Karpas-422 (cell line): Measurements from ENCODE around the gene JAK2. TPM values are rescaled to one million over a fixed set of nuclear protein-coding genes. Genes with fewer than 3 reads are reported as not detected.
A peak's percentile ranks its signal among the peaks of the same experiment; 100 is the strongest.

ENCODE experiments used
- DNase-seq: peaks from one replicate; pipeline ENCODE4 v3.0.0-alpha.2; 2015
- H2AFZ ChIP-seq: fragments of 200-600 bp; sonication (generic); 2 replicates; pipeline ENCODE4 v1.6.1; 2014; ENCODE audit warnings: antibody characterized with exemption, low read length, mixed read lengths
- H3K27ac ChIP-seq: fragments of 200-600 bp; sonication (generic); 2 replicates; pipeline ENCODE4 v1.5.1; 2014; ENCODE audit warnings: mild to moderate bottlenecking, low read length, moderate library complexity
- H3K27me3 ChIP-seq: fragments of 200-600 bp; sonication (generic); 2 replicates; pipeline ENCODE4 v1.6.1; 2014; ENCODE audit warnings: low read length, mixed read lengths
- H3K36me3 ChIP-seq: fragments of 200-600 bp; sonication (generic); 2 replicates; pipeline ENCODE4 v1.6.1; 2014; ENCODE audit warnings: low read length, mixed read lengths; ENCODE audit not compliant: insufficient read depth
- H3K4me1 ChIP-seq: fragments of 200-600 bp; sonication (generic); 2 replicates; pipeline ENCODE4 v1.6.1; 2014; ENCODE audit warnings: mild to moderate bottlenecking, low read length, mixed read lengths
- H3K4me2 ChIP-seq: fragments of 200-600 bp; sonication (generic); 2 replicates; pipeline ENCODE4 v1.6.1; 2014; ENCODE audit warnings: low read length, low read depth, mild to moderate bottlenecking; ENCODE audit not compliant: poor library complexity, severe bottlenecking
- H3K4me3 ChIP-seq: fragments of 200-600 bp; sonication (generic); 2 replicates; pipeline ENCODE4 v1.5.1; 2014; ENCODE audit warnings: mild to moderate bottlenecking, antibody characterized with exemption, low read length, mixed read lengths
- H3K79me2 ChIP-seq: fragments of 200-600 bp; sonication (generic); 2 replicates; pipeline ENCODE4 v1.6.1; 2014; ENCODE audit warnings: mild to moderate bottlenecking, low read length, mixed read lengths
- H3K9ac ChIP-seq: fragments of 200-600 bp; sonication (generic); 2 replicates; pipeline ENCODE4 v1.6.0; 2014; ENCODE audit warnings: low read length
- H3K9me2 ChIP-seq: fragments of 200-600 bp; sonication (generic), shearing (Covaris generic); replicated peaks from 2 replicates; pipeline ENCODE4 v1.6.0; 2014; ENCODE audit warnings: mild to moderate bottlenecking, low read length, moderate library complexity; ENCODE audit not compliant: insufficient read depth
- H3K9me3 ChIP-seq: fragments of 300-700, 200-600 bp; sonication (generic); 2 replicates; pipeline ENCODE4 v1.6.1; 2014; ENCODE audit warnings: low read length, mixed read lengths
- H4K20me1 ChIP-seq: fragments of 200-600 bp; sonication (generic); 2 replicates; pipeline ENCODE4 v1.6.1; 2014; ENCODE audit warnings: mild to moderate bottlenecking, antibody characterized with exemption, low read length, low read depth; ENCODE audit not compliant: insufficient read depth
- total RNA-seq: library from RNA; depleted of rRNA; stranded (reverse); fragments of >200 nt; shearing (Covaris generic); gene quantifications from 2 replicates; pipeline ENCODE4 v1.2.3, GENCODE V29; 2014; ENCODE audit warnings: low replicate concordance

JAK2 gene
- total RNA-seq, 1 experiment from 2014 or later = 9.6 TPM

DNA sequence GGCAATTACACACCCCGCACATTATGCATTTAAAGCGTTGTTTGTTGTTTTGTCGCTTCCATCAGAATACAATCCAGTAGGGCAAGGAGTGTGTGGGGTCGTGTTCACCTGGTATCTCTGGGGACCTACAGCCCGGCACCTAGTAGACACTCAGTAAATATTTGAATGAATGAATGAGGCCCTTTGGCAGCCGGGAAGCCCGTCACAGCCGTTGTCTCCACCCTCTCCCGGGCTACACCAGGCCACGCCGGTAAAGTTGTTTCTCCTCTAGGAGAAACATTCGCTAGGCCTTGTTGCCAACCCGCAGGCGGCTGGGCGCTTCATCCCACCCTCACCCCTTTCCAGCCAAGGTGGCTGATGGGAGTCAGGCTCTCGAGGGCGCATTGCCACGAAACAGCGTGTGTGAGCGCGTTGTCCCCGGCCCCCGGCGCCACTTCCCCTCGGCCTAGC is 876 bp upstream of the JAK2 start:
- Histone ChIP-seq H3K9me3 (no peaks in the 10 kb centered on the region), H3K27ac (peak overlapping the region; percentile 75), H3K4me1 (peaks cover 38% of the 10 kb centered on the region), H3K4me3 (peak overlapping the region; percentile 79), H2AFZ (peak overlapping the region; percentile 96), H3K36me3 (no peaks in the 10 kb centered on the region), H4K20me1 (no peaks in the 10 kb centered on the region), H3K9me2 (no peaks in the 10 kb centered on the region), H3K4me2 (peak overlapping the region; percentile 84), H3K27me3 (no peaks in the 10 kb centered on the region), H3K9ac (peak overlapping the region; percentile 82), H3K79me2 (peaks cover 26% of the 10 kb centered on the region)
- DNase-seq = no peak

DNA sequence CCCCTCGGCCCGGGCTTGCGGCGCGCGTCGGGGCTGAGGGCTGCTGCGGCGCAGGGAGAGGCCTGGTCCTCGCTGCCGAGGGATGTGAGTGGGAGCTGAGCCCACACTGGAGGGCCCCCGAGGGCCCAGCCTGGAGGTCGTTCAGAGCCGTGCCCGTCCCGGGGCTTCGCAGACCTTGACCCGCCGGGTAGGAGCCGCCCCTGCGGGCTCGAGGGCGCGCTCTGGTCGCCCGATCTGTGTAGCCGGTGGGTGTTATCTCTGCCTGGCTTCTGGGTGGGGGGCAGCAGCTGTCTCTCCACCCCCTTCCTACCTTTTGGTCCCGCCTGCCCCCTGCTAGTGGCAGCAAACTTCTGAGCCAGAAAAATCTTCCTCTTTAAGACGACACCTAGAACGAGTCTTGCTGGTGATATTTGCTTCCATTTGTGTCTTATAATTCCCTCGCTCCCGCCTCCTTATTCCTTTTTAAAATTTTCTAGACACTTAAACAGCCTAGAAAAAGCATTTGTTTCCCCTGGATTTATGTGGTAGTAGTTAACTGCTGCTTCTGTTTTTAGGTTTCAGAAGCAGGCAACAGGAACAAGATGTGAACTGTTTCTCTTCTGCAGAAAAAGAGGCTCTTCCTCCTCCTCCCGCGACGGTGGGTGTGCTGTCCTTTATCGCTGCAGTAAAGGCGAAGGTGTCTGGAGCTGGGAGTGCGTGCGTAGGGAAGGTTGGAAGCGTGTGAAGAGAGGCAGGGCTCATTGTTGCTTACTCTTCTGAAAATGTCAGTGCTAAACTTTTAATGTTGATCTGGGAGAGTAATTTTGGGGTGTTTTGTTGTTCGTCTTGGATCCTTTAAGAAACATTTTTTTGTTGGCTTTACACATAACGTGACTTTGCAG is 554 bp downstream of the JAK2 start:
- peaks cover 38% of the 10 kb centered on the region for H3K79me2 ChIP-seq
- peak overlapping the region; percentile 26 for H2AFZ ChIP-seq
- H3K27ac ChIP-seq = peak overlapping the region; percentile 75
- peak overlapping the region; percentile 82 for H3K9ac ChIP-seq
- no peaks in the 10 kb centered on the region for H3K9me2 ChIP-seq
- H3K9me3 ChIP-seq = no peaks in the 10 kb centered on the region
- H3K27me3 ChIP-seq = no peaks in the 10 kb centered on the region
- DNase-seq = peak; percentile 80
- no peaks in the 10 kb centered on the region for H3K36me3 ChIP-seq
- H3K4me3 ChIP-seq = peak overlapping the region; percentile 79
- H3K4me1 ChIP-seq = peaks cover 38% of the 10 kb centered on the region
- no peaks in the 10 kb centered on the region for H4K20me1 ChIP-seq
- H3K4me2 ChIP-seq = peak overlapping the region; percentile 84

DNA sequence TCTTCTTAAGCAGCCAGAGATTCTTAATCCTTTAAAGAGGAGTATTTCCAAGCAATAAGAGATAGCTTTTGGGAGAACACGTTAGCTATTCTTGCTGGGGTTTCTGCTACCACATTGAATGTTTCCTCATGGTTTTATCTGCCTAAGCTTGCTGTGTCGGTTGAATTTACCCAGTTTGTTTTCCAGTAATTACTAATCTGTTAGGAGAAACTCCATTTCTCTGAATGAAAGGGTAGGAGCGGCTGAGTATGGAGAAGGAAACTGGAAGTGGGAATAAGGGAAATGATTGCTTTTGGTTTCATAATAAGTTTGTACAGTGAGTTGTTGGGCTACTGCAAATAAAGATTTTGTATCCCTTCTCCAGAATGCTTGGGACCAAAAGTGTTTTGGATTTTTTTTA is 1.2 kb downstream of the JAK2 start:
- H3K9me2 ChIP-seq = no peaks in the 10 kb centered on the region
- peaks cover 43% of the 10 kb centered on the region for H3K79me2 ChIP-seq
- no peaks in the 10 kb centered on the region for H3K36me3 ChIP-seq
- H3K9ac ChIP-seq = peak overlapping the region; percentile 82
- peaks cover 38% of the 10 kb centered on the region for H3K4me1 ChIP-seq
- H3K27ac ChIP-seq = peak overlapping the region; percentile 75
- H3K4me3 ChIP-seq = peak overlapping the region; percentile 79
- H3K4me2 ChIP-seq = peak overlapping the region; percentile 84
- no peaks in the 10 kb centered on the region for H4K20me1 ChIP-seq
- H3K9me3 ChIP-seq = no peaks in the 10 kb centered on the region
- H3K27me3 ChIP-seq = no peaks in the 10 kb centered on the region
- DNase-seq = peak; percentile 50
- H2AFZ ChIP-seq = peak overlapping the region; percentile 26

DNA sequence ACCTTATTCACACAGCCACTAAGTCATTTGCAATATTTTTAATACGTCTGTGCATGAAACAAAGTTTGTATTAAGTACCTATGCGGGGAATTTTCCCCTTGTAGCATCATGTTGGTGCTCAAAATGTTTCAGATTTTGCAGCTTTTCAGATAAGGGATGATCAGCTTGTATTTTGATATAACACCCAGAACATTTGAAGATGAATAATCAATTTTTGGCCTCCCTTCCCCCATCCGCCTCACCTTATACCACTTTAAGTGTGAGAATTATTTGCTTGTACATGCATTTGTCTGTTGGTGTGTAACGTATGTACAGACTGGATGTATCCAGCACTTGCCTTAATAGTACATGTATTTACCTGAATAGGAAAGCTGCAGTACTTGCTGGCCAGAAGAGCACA is 1.7 kb downstream of the JAK2 start:
- peaks cover 38% of the 10 kb centered on the region for H3K4me1 ChIP-seq
- no peak for DNase-seq
- peaks cover 1% of the 10 kb centered on the region; the same call in 1 of the 2 replicates for H3K36me3 ChIP-seq
- no peaks in the 10 kb centered on the region for H3K27me3 ChIP-seq
- peaks cover 44% of the 10 kb centered on the region for H3K79me2 ChIP-seq
- H3K9ac ChIP-seq = peak overlapping the region; percentile 82
- H3K9me3 ChIP-seq = no peaks in the 10 kb centered on the region
- no peaks in the 10 kb centered on the region for H3K9me2 ChIP-seq
- peak overlapping the region; percentile 84 for H3K4me2 ChIP-seq
- H3K4me3 ChIP-seq = peak overlapping the region; percentile 79
- H3K27ac ChIP-seq = peak overlapping the region; percentile 75; the same call in 1 of the 2 replicates
- no peaks in the 10 kb centered on the region for H4K20me1 ChIP-seq
- H2AFZ ChIP-seq = no peak overlapping the region

DNA sequence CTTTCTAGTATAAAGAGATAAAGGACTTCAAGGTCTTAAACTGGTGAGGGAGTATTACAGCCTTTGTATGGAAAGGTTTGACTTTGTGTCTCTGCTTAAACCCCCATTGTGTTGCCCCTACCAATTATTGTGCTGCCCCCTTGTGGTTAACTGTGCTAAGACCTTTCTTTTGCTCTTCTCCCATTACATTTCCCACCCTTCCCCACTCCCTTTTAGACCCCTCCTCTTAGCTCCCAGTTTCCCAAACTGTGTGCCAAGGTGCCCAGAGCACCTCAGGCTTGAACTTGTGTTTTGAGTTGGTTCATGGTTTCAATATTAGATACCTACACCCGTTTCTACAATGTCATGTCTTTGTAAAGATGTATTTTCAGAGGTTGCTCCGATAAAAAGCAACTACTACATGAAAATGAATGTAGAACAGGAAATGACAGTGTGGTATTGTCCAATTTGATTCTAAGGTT is 2.9 kb downstream of the JAK2 start:
- Histone ChIP-seq H3K27ac (no peak overlapping the region), H3K4me3 (peak overlapping the region; percentile 23; the same call in 1 of the 2 replicates), H3K27me3 (no peaks in the 10 kb centered on the region), H3K4me1 (peaks cover 38% of the 10 kb centered on the region), H3K36me3 (peaks cover 7% of the 10 kb centered on the region; the same call in 1 of the 2 replicates), H3K4me2 (peak overlapping the region; percentile 42), H3K79me2 (peaks cover 56% of the 10 kb centered on the region), H3K9me2 (no peaks in the 10 kb centered on the region), H2AFZ (no peak overlapping the region; the same call in 1 of the 2 replicates), H3K9me3 (no peaks in the 10 kb centered on the region), H3K9ac (peak overlapping the region; percentile 18; the same call in 1 of the 2 replicates), H4K20me1 (no peaks in the 10 kb centered on the region)
- DNase-seq = peak; percentile 86

DNA sequence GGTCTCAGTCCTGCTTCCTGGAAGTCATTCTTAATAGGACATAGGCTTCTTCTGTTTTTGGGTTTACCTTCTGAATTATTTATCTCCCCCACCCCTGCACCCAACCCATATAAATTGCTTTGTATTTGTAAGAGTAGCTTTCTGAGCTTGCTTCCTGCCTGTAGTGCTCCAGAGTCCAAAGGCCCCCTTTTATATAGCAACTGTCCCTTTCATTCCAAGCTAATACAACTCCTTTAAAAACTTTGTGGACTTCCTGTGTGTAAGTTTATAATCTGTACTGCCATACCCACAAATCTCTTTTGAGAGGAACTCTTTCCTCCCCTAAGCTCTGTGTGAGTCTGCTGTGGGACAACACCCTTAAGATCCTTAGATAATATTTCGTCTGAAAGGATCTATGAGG is 7.8 kb downstream of the JAK2 start:
- Histone ChIP-seq H3K4me3 (no peak overlapping the region), H3K9me3 (no peaks in the 10 kb centered on the region), H3K4me2 (no peak overlapping the region), H2AFZ (no peak overlapping the region), H4K20me1 (no peaks in the 10 kb centered on the region), H3K27me3 (no peaks in the 10 kb centered on the region), H3K27ac (no peak overlapping the region), H3K9me2 (no peaks in the 10 kb centered on the region), H3K36me3 (peaks cover 7% of the 10 kb centered on the region; the same call in 1 of the 2 replicates), H3K79me2 (peaks cover 84% of the 10 kb centered on the region), H3K4me1 (peaks cover 27% of the 10 kb centered on the region), H3K9ac (no peak overlapping the region)
- no peak for DNase-seq

DNA sequence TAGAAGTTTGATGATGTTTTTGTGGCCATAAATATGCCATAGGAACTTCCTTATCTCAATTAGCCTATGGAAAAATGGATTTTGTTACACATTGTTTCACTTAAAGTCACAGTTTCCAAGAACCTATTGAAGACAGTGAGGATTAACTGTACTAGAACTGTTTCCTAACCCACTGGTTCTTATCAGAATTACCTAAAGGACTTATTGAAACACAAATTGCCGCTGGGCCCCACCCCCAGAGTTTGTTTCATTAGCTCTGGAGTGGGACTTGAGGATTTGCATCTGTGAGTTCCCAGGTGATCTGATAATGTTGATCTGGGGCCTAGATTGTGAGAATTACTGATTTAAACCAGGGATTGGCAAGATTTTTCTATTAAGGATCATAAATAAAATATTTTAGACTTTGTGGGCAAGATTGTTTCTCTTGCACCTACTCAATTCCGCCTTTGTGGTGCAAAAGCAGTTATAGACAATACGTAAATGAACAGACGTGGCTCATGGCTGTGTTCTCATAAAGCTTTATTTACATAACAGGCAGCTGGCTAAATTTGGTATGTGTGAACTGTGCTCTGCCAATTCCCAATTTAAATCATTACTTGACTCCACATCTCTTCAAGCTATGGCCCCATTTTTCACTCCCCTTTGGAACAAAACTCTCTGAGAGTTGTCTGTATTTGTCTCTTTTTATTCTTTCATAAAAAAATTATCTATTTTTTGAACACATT is 9.3 kb downstream of the JAK2 start:
- H4K20me1 ChIP-seq = no peaks in the 10 kb centered on the region
- H3K4me2 ChIP-seq = peak overlapping the region; percentile 39
- peaks cover 17% of the 10 kb centered on the region for H3K4me1 ChIP-seq
- H3K79me2 ChIP-seq = peaks cover 73% of the 10 kb centered on the region
- no peak overlapping the region for H2AFZ ChIP-seq
- no peaks in the 10 kb centered on the region for H3K27me3 ChIP-seq
- H3K4me3 ChIP-seq = no peak overlapping the region
- no peaks in the 10 kb centered on the region for H3K9me3 ChIP-seq
- H3K27ac ChIP-seq = no peak overlapping the region
- DNase-seq = no peak
- peaks cover 7% of the 10 kb centered on the region; the same call in 1 of the 2 replicates for H3K36me3 ChIP-seq
- no peaks in the 10 kb centered on the region for H3K9me2 ChIP-seq
- no peak overlapping the region for H3K9ac ChIP-seq

DNA sequence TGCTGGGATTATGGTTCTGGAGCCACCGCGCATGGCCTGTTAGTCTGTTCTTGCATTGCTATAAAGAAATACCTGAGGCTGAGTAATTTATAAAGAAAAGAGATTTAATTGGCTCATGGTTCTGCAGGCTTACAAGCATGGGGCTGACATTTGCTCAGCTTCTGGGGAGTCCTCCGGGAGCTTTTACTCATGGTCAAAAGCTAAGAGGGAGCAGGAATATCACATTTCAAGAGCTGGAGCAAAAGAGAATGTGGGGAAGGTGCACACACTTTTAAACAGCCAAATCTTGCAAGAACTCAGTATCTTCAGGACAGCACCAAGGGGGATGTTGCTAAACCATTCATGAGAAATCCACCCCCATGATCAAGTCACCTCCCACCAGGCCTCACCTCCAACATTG is 12.1 kb downstream of the JAK2 start:
- no peak for DNase-seq
- Histone ChIP-seq H3K9ac (no peak overlapping the region), H3K36me3 (peaks cover 2% of the 10 kb centered on the region; the same call in 1 of the 2 replicates), H3K4me2 (no peak overlapping the region), H2AFZ (no peak overlapping the region), H3K4me1 (peaks cover 17% of the 10 kb centered on the region), H3K79me2 (peaks cover 71% of the 10 kb centered on the region), H3K27me3 (no peaks in the 10 kb centered on the region), H3K27ac (no peak overlapping the region), H4K20me1 (no peaks in the 10 kb centered on the region), H3K9me3 (no peaks in the 10 kb centered on the region), H3K9me2 (no peaks in the 10 kb centered on the region), H3K4me3 (no peak overlapping the region)
